ENCODE results near the gene TCF7.

The TCF7 gene

GRCh38 chr5:134075102-134075501 lies 39.4 kb upstream of the TCF7 start:
- Histone ChIP-seq H3K4me3 (replicated peaks; ENCODE audit: insufficient read depth, low read length) (no peak overlapping the region), H3K27me3 (ENCODE audit: insufficient read depth, poor library complexity, severe bottlenecking) (no peaks in the 10 kb centered on the region), H3K27ac (replicated peaks) (no peak overlapping the region)
- TF ChIP-seq CTCF (IDR thresholded peaks at IDR 0.05; ENCODE audit: insufficient read depth, low read length) (no peak), POLR2AphosphoS5 (IDR thresholded peaks at IDR 0.05; ENCODE audit: low read depth) (no peak)
- no peak for DNase-seq (ENCODE audit: low read depth in 1 of 2, low spot score in 1 of 2)

- no peak overlapping the region for H3K27ac ChIP-seq (replicated peaks)
- TF ChIP-seq GABPA (IDR thresholded peaks at IDR 0.05; ENCODE audit: low read depth) (no peak), SPI1 (IDR thresholded peaks at IDR 0.05; ENCODE audit: borderline replicate concordance, low read depth) (no peak), REST (IDR thresholded peaks at IDR 0.05; ENCODE audit: insufficient replicate concordance, low read depth) (no peak), CTCF (IDR thresholded peaks at IDR 0.05; ENCODE audit: insufficient read depth, low read length) (no peak), POLR2AphosphoS5 (IDR thresholded peaks at IDR 0.05; ENCODE audit: low read depth) (no peak)
- H3K4me3 ChIP-seq (replicated peaks; ENCODE audit: insufficient read depth, low read length) = no peak overlapping the region
- H3K27me3 ChIP-seq (ENCODE audit: insufficient read depth, poor library complexity, severe bottlenecking) = no peaks in the 10 kb centered on the region
- no peak for DNase-seq (ENCODE audit: low read depth in 1 of 2, low spot score in 1 of 2)
Observed at GRCh38 chr5:134077926-134078580, 36.4 kb upstream of the TCF7 start.

- TF ChIP-seq REST (IDR thresholded peaks at IDR 0.05; ENCODE audit: insufficient replicate concordance, low read depth) = no peak
- TF ChIP-seq CTCF (IDR thresholded peaks at IDR 0.05; ENCODE audit: insufficient read depth, low read length) = no peak
- H3K4me3 ChIP-seq (replicated peaks; ENCODE audit: insufficient read depth, low read length) = no peak overlapping the region
- no peak for DNase-seq (ENCODE audit: low read depth in 1 of 2, low spot score in 1 of 2)
- no peak overlapping the region for H3K27ac ChIP-seq (replicated peaks)
- H3K27me3 ChIP-seq (ENCODE audit: insufficient read depth, poor library complexity, severe bottlenecking) = no peaks in the 10 kb centered on the region
Observed at GRCh38 chr5:134079748-134080581, 34.5 kb upstream of the TCF7 start.

Measured in HL-60 (cell line).